Stimulated activated CD8-positive, alpha-beta memory T cell treated with anti-CD3 and anti-CD28 coated beads, Interleukin-4, amount 100 ng/mL, for 4 hours (primary cell): Measurements from ENCODE around the gene SEZ6.

Experiments
- DNase-seq, 2 donors: peaks; one replicate each; pipeline ENCODE4 v3.0.0-alpha.2; 2020; ENCODE audit warnings: low read depth in 2 of 2, low spot score in 1 of 2

Gene SEZ6

DNA sequence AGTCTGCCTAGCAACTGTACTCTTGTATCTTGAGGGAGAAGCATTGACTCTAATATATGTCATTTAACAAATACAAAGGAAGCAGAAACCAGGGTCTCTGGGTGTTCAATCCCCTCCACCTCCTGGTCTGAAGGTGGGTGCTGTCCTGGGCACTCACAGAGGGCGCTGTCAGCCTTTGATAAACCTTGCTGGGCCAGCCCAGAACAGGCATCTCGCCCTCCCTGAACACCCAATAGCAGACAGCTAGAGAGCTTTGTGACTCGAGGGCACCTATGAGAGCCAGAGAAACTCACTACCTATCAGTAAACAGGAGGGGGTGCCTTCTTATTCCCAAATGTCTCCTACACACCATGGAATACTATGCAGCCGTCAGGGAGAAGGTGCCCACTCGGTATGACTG is 30.8 kb upstream of the SEZ6 start:
- DNase-seq, result no peak

- DNase-seq, result no peak
Observed at GRCh38 chr17:29034510-29034909, 28.7 kb upstream of the SEZ6 start.

GRCh38 chr17:29032857-29033197 is 27.0 kb upstream of the SEZ6 start:
- no peak for DNase-seq

- DNase-seq, result no peak
Observed at GRCh38 chr17:29032013-29032856, 26.4 kb upstream of the SEZ6 start.

- no peak for DNase-seq
Observed at GRCh38 chr17:29031488-29031887, 25.7 kb upstream of the SEZ6 start.

GRCh38 chr17:29024316-29024952 is 18.6 kb upstream of the SEZ6 start:
- no peak for DNase-seq

DNA sequence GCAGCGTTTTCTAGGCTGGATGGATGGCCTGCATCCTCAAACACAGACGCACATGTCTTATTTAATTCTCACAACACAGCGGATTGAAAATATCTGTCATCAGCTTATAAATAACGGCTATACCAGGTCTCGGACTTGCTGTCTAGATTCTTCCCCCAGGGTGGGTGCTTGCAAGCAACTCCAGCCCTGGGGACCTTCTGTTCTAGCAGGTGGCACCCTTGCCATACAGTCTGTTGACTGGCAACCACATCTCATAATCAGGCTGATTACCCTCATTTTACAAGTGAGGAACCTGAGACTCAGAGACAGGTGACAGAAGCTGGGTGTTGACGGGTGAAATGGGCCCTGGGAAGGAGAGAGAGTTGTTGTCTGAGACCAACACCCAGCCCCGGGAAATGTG is 16.2 kb upstream of the SEZ6 start:
- DNase-seq, result no peak

- no peak for DNase-seq
Observed at GRCh38 chr17:29021226-29021625, 15.4 kb upstream of the SEZ6 start.

DNA sequence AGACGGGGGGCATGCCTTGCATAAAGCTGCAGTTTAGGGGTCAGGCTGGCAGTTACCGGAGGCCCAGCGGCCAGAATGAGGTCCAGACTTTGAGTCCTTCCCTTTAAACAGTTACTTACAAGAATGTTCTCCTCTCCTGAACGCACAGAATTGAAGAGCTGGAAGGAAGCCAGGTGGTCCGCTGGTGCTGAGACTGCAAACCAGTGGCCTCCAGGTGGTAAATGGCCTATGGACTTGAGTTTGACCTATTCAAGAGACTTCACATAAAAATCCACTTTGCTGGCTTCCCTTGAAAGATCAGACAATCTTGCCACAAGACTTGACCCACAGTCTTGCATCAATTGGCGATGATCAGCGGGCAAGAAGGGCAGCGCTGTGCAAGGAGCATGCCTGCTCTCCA is 14.7 kb upstream of the SEZ6 start:
- no peak for DNase-seq

DNA sequence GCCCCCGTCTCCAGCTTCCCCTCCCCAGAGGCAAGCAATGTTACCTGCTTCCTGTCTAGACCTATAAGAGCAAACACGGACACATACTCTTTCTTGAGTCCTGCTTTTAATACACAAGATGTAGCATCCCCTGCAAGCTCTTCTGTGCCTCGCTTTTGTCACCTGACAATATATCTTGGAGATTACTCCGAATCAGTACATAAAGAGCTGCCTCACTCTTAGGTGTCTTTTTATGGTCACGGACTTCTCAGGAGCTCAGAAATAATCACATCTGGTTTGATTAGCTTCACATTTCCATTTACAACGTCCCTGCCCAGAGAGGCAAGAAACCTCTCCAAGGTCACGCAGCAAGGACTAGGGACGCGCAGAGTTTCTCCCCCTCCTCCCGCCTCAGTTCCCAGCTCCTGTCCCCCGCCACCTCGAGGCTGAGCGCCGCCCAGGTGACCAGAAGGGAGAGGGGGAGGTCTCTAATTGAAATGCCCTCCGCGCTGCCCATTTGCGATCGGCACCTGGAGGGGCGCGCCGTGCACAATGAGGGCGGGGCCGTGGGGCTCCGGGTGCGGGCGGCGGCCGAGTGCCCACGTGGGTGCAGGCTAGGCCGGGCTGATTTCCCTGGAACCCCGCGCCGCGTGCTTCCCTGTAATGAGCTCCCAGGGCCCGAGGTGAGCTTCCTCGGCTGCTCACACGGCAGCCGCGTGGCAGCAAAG is 13.8 kb upstream of the SEZ6 start:
- no peak for DNase-seq

GRCh38 chr17:29018788-29019474 is 13.1 kb upstream of the SEZ6 start:
- DNase-seq, result no peak

DNA sequence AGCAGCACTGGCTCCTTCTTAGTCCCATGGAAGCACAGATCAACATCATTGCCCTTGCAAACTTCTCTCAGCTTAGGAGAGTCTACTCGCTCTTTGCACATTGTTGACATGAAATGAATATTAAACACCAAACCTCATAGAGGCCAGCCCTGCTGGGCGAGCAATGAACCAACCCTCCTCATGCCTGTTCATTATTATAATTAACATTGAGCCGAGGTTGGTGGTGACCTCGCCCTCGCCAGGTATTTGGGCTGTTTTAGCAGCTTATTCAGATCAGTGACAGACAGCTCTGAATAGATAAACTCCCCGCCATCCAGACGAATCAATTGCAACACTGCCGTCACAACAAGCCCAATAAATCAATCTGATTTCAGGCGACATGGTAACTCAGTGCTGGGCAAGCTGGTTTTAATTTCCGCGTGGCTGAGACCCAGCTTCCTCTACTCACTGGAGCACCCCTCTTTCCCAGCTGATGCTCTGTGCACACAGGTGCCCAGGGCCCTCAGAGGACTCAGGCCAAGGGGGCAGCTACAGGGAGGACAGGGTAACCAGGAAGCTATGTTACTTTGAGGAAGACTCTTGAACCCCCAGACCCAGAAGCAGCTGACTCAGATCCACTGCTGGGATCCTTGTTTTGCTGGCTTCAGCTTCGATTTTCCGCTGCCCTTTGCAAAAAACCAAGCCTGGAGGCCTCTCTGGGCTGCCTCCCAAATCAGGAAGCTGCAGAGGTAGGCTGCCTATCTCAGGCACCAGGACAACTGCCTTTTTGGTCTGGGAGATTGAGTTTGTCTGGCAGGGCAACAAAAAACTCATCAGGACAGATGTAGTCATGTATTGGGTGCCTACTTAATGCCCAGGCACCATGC is 10.7 kb upstream of the SEZ6 start:
- no peak for DNase-seq

DNA sequence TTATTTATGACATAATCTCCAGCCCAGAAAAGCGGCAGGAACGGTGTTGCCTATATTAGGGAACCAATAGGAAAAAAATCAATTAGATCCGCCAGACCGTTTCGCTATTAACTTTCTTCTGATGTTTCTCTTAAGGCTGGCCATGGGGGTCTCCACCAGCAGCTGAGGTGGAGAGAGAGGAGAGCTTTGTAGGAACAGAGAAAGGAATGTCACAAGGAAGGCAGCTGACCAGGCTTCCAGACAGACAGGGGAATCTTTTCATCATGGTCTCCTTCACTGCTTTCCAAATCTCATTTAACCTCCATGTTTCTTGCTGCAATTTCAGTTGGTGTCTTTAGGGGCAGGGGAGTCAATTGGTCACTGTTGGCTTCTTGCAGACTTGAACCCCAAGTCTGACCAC is 8.9 kb upstream of the SEZ6 start:
- DNase-seq, result no peak

GRCh38 chr17:29012535-29012934 is 6.7 kb upstream of the SEZ6 start:
- DNase-seq, result no peak

DNA sequence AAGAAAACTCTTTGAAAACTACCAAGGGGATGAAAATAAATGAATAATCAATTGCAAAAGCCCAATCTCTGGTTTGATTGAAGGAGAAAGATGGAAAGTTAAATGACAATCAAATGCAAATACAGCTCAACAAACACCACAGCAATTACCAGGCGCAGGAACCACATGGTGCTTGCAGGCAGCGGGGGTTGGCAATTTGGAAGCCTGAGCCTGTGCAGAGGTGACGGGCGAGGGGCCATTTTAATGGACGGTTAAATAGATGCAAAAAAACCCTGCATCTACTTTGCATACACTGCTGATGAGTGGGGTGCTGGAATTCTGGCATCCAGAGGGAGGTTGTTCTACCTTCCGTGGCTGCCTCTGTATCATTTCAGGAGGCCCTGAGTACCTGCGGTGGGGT is 4.8 kb upstream of the SEZ6 start:
- DNase-seq, result no peak

- no peak for DNase-seq
Observed at GRCh38 chr17:29010129-29010528, 4.3 kb upstream of the SEZ6 start.

DNA sequence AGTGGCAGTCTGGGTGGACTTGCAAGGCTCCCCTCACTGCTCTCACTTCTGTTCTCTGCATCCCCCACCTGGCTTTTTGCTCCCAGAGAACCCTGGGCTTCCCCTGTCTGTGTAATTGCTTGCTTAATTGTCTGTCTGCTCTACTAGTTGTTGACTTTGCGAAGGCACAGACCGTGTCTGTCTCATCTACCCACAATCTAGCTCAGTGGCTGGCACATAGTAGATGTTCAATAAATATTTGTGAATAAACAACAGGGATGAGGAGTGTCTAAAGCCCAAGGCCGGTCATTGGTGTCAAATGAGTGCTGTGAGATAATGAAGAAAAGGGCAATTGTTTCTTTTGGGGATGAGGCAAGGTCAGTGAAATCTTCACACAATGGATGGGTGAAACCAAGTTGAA is 2.8 kb upstream of the SEZ6 start:
- DNase-seq, result no peak

- DNase-seq, result no peak
Observed at GRCh38 chr17:29007860-29008455, 2.1 kb upstream of the SEZ6 start.

GRCh38 chr17:29007456-29007855 is 1.6 kb upstream of the SEZ6 start:
- DNase-seq, result no peak

DNA sequence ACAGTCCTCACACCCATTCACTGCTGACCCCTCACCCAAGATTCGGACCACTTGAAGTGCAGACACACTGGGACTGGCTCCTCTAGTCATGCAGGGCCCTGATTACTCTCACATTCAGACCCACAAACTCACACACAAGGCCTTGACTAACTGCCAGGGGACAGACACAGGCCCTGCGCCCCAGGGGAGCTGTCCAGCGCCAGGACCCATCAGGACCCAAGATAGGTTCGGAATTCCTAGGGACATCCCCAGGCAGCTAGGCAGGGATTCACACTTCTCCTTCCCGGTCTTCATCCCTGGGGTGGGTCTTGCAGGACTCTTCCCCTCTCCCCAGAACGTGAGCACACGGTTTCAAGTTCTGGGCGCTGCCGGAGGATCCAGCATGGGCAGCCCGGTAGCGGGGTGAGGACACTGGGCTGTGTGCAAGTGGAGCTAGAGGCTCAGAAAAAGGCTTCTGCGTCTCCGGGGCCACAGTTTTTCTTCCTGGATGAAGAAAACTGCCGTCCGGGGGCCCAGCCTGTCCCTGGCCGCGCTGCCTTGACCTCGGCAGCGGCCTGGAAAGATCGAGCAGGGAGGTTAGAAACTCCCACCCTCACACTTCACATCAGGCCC is 1.6 kb downstream of the SEZ6 start:
- no peak for DNase-seq
